Hepatocyte (in vitro differentiated cells): Measurements from ENCODE around the gene SFXN4.
A peak's percentile ranks its signal among the peaks of the same experiment; 100 is the strongest.

Experiments used
- EZH2 ChIP-seq: fragments of 200-600 bp; sonication (generic); IDR thresholded peaks from 2 replicates; pipeline ENCODE4 v1.6.1; 2016; ENCODE audit warnings: antibody characterized with exemption, mild to moderate bottlenecking, borderline replicate concordance
- EZH2phosphoT487 ChIP-seq: fragments of 200-600 bp; sonication (generic); IDR thresholded peaks from one replicate; pipeline ENCODE4 v1.6.1; 2018; ENCODE audit warnings: antibody characterized with exemption, mild to moderate bottlenecking, low read depth, moderate library complexity; ENCODE audit not compliant: unreplicated experiment, severe bottlenecking
- TF ChIP-seq, protein P1 (sequence below): fragments of 200-600 bp; sonication (generic); IDR thresholded peaks from 2 replicates; pipeline ENCODE4 v1.5.1; 2016; ENCODE audit warnings: antibody characterized with exemption, mild to moderate bottlenecking; ENCODE audit not compliant: poor library complexity

DNA sequence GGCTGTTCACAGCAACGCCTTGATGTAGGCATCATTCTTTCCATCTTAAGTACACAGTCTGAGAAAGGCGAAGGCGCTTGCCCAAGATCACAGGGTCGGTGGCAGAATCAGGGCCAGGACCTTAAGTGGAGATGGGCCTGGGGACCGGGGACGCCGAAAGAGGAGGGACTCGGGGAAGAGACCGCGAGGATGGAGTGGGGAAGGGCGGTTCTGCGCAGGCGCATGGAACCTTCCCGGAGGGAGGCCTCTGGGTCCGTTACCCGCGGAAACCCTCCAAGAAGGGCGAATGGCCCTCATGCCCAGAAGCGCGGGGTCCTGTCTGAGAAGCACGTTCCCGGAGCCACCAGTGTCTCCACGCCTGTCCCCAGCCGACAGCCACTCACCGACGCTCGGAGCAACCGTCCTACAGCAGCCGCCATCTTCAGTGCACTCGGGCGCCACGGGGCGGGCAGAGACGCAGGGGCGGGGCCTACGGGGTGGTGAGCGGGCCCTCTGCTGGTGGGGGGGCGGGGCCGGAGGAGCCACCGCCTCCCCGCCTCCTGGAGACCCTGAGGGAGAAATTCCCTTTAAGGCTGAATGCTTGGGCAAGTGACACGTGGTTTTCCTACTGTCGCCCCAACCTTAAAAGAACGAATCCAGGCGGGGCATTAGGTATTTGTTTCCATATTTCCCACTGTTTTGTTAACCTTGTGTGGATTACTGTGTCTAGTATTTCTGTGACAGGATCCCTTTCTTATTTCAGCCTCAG lies 13.0 kb upstream of the SFXN4 start, which contains the start of gene PRDX3:
- TF ChIP-seq, protein P1, sequence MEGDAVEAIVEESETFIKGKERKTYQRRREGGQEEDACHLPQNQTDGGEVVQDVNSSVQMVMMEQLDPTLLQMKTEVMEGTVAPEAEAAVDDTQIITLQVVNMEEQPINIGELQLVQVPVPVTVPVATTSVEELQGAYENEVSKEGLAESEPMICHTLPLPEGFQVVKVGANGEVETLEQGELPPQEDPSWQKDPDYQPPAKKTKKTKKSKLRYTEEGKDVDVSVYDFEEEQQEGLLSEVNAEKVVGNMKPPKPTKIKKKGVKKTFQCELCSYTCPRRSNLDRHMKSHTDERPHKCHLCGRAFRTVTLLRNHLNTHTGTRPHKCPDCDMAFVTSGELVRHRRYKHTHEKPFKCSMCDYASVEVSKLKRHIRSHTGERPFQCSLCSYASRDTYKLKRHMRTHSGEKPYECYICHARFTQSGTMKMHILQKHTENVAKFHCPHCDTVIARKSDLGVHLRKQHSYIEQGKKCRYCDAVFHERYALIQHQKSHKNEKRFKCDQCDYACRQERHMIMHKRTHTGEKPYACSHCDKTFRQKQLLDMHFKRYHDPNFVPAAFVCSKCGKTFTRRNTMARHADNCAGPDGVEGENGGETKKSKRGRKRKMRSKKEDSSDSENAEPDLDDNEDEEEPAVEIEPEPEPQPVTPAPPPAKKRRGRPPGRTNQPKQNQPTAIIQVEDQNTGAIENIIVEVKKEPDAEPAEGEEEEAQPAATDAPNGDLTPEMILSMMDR: peak; percentile 24
- TF ChIP-seq EZH2phosphoT487: no peak
- TF ChIP-seq EZH2: no peak
